HCT116 (cell line): Measurements from ENCODE around the gene SPG7. TPM values are rescaled to one million over a fixed set of nuclear protein-coding genes. Genes with fewer than 3 reads are reported as not detected.

Experiments
- ATAC-seq: fragments of 200-7000 bp; cut with Tn5 transposase; 2 replicates; pipeline ENCODE4 v1.9.1; 2020; ENCODE audit warnings: mild to moderate bottlenecking, moderate library complexity
- BruUV-seq: library from RNA; stranded (reverse); fragments of 400-500 nt; replicated peaks from 2 replicates; lab custom pipeline; 2021; lab: Mats Ljungman, UMichigan
- CTCF ChIA-PET: fragments of 300-600 bp; sonication (Branson Sonifier 250); formaldehyde crosslinking; loops from one replicate; lab custom pipeline; 2021; ENCODE audit warnings: antibody characterized with exemption; lab: Charles Lee
- POLR2A ChIA-PET: fragments of 300-600, 350-600 bp; sonication (Branson Sonifier 250); formaldehyde crosslinking; loops from one replicate; lab custom pipeline; 2021; ENCODE audit warnings: antibody characterized with exemption; lab: Charles Lee
- RAD21 ChIA-PET, 2 experiments: fragments of 300-600 bp; sonication (Branson Sonifier 250); formaldehyde crosslinking; loops; one replicate each; lab custom pipeline; 2023; ENCODE audit warnings: low total read pairs in 2 of 2; ENCODE audit not compliant: uncharacterized antibody in 2 of 2, unreplicated experiment in 2 of 2, low non-redundant PET in 1 of 2; lab: Charles Lee
- DNase-seq: peaks from one replicate; pipeline ENCODE4 v3.0.0-alpha.2; 2010; ENCODE audit warnings: low read depth, low spot score
- H2AFZ ChIP-seq: fragments of 200-600 bp; shearing (Covaris generic), sonication (generic); 2 replicates; pipeline ENCODE4 v1.6.1; 2017; ENCODE audit warnings: low read depth, mixed run types, mixed read lengths, antibody characterized with exemption, low read length; ENCODE audit not compliant: poor library complexity, severe bottlenecking
- H3K27ac ChIP-seq: 2 replicates; pipeline ENCODE4 v1.5.1; 2012; ENCODE audit warnings: low read depth, low read length
- H3K27me3 ChIP-seq: fragments of 200-600 bp; sonication (generic); 2 replicates; pipeline ENCODE4 v1.6.1; 2016; ENCODE audit warnings: mixed run types, low read length, mixed read lengths; ENCODE audit not compliant: insufficient read depth
- H3K36me3 ChIP-seq, 2 experiments: fragments of 200-500 bp in 1 of 2; fragments of 200-600 bp in 1 of 2; sonication (Bioruptor generic) in 1 of 2; sonication (generic) in 1 of 2; 2 replicates each; pipeline versions ENCODE4 v1.5.1 to v1.6.1; 2014 to 2016; ENCODE audit warnings: low read length in 2 of 2, inconsistent platforms in 1 of 2, mixed read lengths in 1 of 2, mixed run types in 1 of 2; ENCODE audit not compliant: insufficient read depth in 2 of 2, control insufficient read depth in 1 of 2
- H3K4me1 ChIP-seq, 2 experiments: fragments of 200-600 bp in 1 of 2; sonication (generic) in 1 of 2; 2 replicates each; pipeline versions ENCODE4 v1.5.1 to v1.6.1; 2012 to 2017; ENCODE audit warnings: low read length in 2 of 2, inconsistent platforms in 1 of 2, mild to moderate bottlenecking in 1 of 2, mixed read lengths in 1 of 2, mixed run types in 1 of 2, moderate library complexity in 1 of 2; ENCODE audit not compliant: insufficient read depth in 2 of 2, control insufficient read depth in 1 of 2
- H3K4me2 ChIP-seq: fragments of 200-600 bp; sonication (generic); 2 replicates; pipeline ENCODE4 v1.6.1; 2017; ENCODE audit warnings: mixed run types, low read length, mixed read lengths
- H3K4me3 ChIP-seq, 2 experiments: fragments of 200-600 bp in 1 of 2; sonication (generic) in 1 of 2; replicated peaks in 1 of 2; 2 replicates each; pipeline ENCODE4 v1.5.1; 2011 to 2016; ENCODE audit warnings: low read length in 2 of 2, control low read depth in 1 of 2, low read depth in 1 of 2, mild to moderate bottlenecking in 1 of 2, mixed read lengths in 1 of 2, mixed run types in 1 of 2
- H3K79me2 ChIP-seq: fragments of 200-600 bp; sonication (generic); 2 replicates; pipeline ENCODE4 v1.6.1; 2017; ENCODE audit warnings: mild to moderate bottlenecking, mixed run types, low read length, moderate library complexity, mixed read lengths; ENCODE audit not compliant: insufficient read depth
- H3K9ac ChIP-seq: fragments of 200-600 bp; sonication (generic); 2 replicates; pipeline ENCODE4 v1.6.1; 2016; ENCODE audit warnings: low read length, mixed read lengths
- H3K9me2 ChIP-seq: fragments of 200-600 bp; sonication (generic), shearing (Covaris generic); 2 replicates; pipeline ENCODE4 v1.6.1; 2017; ENCODE audit warnings: mixed run types, mild to moderate bottlenecking, moderate library complexity; ENCODE audit not compliant: insufficient read depth
- H3K9me3 ChIP-seq, 2 experiments: fragments of 200-500 bp in 1 of 2; fragments of 200-600 bp in 1 of 2; sonication (Bioruptor generic) in 1 of 2; sonication (generic) in 1 of 2; 2 replicates each; pipeline ENCODE4 v1.6.1; 2014 to 2017; ENCODE audit warnings: low read length in 2 of 2, mixed read lengths in 2 of 2, inconsistent platforms in 1 of 2, low read depth in 1 of 2, mild to moderate bottlenecking in 1 of 2, mixed run types in 1 of 2, moderate library complexity in 1 of 2; ENCODE audit not compliant: control insufficient read depth in 1 of 2, insufficient read depth in 1 of 2
- H4K20me1 ChIP-seq: fragments of 200-600 bp; sonication (generic), shearing (Covaris generic); 2 replicates; pipeline ENCODE4 v1.6.1; 2017; ENCODE audit warnings: mixed run types, mild to moderate bottlenecking, moderate library complexity; ENCODE audit not compliant: insufficient read depth
- CEBPB ChIP-seq: IDR thresholded peaks from 2 replicates; pipeline ENCODE4 v1.6.1; 2012; ENCODE audit warnings: low read depth
- CTCF ChIP-seq, 3 experiments: fragments of 200-600 bp in 1 of 3; sonication (generic) in 1 of 3; IDR thresholded peaks in 2 of 3; conservative IDR thresholded peaks in 1 of 3; 2 replicates each; pipeline ENCODE4 v1.5.1; 2012 to 2017; ENCODE audit warnings: low read depth in 2 of 3, low read length in 2 of 3, antibody characterized with exemption in 1 of 3, borderline replicate concordance in 1 of 3, control low read depth in 1 of 3, mild to moderate bottlenecking in 1 of 3, mixed read lengths in 1 of 3, mixed run types in 1 of 3, moderate library complexity in 1 of 3; ENCODE audit not compliant: insufficient read depth in 1 of 3
- POLR2A ChIP-seq: IDR thresholded peaks from 2 replicates; pipeline ENCODE4 v1.7.0; 2011; ENCODE audit warnings: borderline replicate concordance; ENCODE audit not compliant: insufficient read depth, insufficient read length; ENCODE audit errors: extremely low read depth
- SIN3A ChIP-seq: IDR thresholded peaks from 2 replicates; pipeline ENCODE4 v1.6.1; 2012; ENCODE audit warnings: low read depth
- intact Hi-C: fragments of 100-400 bp; cut with micrococcal nuclease; formaldehyde crosslinking; loops from 2 replicates; pipeline ENCODE4 v1.10.0; 2022
- total RNA-seq: library from RNA; stranded (reverse); gene quantifications from one replicate; pipeline ENCODE4 v1.2.1, GENCODE V29; 2021; ENCODE audit not compliant: unreplicated experiment

SPG7 gene
- total RNA-seq, 1 experiment from 2014 or later: 116 TPM

- no peaks in the 10 kb centered on the region for H3K9me2 ChIP-seq
- intact Hi-C loops: no loop called here
- no TSS peak for BruUV-seq
- no peak overlapping the region for H3K9ac ChIP-seq
- no peak for DNase-seq
- H3K4me3 ChIP-seq: no peak overlapping the region
- no peaks in the 10 kb centered on the region for H3K9me3 ChIP-seq
- no peaks in the 10 kb centered on the region for H3K79me2 ChIP-seq
- H3K27me3 ChIP-seq: no peaks in the 10 kb centered on the region
- TF ChIP-seq SIN3A (no peak), CTCF (IDR thresholded peaks at IDR 0.05 in 2 of 3, conservative IDR thresholded peaks at IDR 0.05 in 1 of 3; ENCODE audit: borderline replicate concordance in 1 of 3, insufficient read depth in 1 of 3, low read depth in 2 of 3, low read length in 2 of 3) (no peak)
- ChIA-PET RAD21 (no interaction called here), POLR2A (no interaction called here), CTCF (no interaction called here)
- no peak overlapping the region for H3K27ac ChIP-seq
- H4K20me1 ChIP-seq: no peaks in the 10 kb centered on the region
- H2AFZ ChIP-seq: no peak overlapping the region
- H3K36me3 ChIP-seq: peaks cover 20 to 34% of the 10 kb centered on the region in 2 experiments; a peak in 3 of 4 replicates
- no peak for ATAC-seq
- peaks cover 11 to 16% of the 10 kb centered on the region in 2 experiments for H3K4me1 ChIP-seq
- H3K4me2 ChIP-seq: no peak overlapping the region
Measured at GRCh38 chr16:89553733-89554132, 45.5 kb downstream of the SPG7 start.

DNA sequence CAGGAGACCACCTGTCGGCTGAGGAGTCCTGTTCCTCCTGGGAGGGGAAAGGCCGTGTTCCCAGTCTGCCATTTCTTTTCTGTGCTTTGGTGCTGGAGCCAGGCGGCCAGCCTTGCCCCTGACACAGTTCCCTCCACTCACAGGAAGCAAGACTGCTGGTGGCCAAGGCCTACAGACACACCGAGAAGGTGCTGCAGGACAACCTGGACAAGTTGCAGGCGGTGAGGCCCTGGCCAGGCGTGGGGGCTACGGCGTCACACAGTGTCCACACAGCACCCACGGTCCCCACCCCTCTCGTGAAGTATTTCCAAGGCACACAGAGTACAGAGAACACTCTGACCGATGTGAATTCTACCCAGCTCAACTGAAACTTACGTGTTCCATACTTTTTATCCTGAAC lies 46.1 kb downstream of the SPG7 start:
- no peak overlapping the region for H3K9ac ChIP-seq
- no peaks in the 10 kb centered on the region for H4K20me1 ChIP-seq
- CTCF ChIA-PET: interaction anchor here (1.1 kb wide), 1 partner anchor 11 kb away, joined by 3 read pairs; no protein-coding TSS in a partner anchor
- H3K27ac ChIP-seq: no peak overlapping the region
- no peak overlapping the region for H2AFZ ChIP-seq
- no peaks in the 10 kb centered on the region for H3K79me2 ChIP-seq
- no peak overlapping the region for H3K4me2 ChIP-seq
- no TSS peak for BruUV-seq
- H3K4me3 ChIP-seq: no peak overlapping the region
- TF ChIP-seq CEBPB (no peak), POLR2A (no peak)
- intact Hi-C loops: no loop called here
- no peaks in the 10 kb centered on the region for H3K27me3 ChIP-seq
- POLR2A ChIA-PET: no interaction called here
- peaks cover 18 to 29% of the 10 kb centered on the region in 2 experiments; a peak in 3 of 4 replicates for H3K36me3 ChIP-seq
- DNase-seq: no peak
- ATAC-seq: no peak
- H3K4me1 ChIP-seq: peaks cover 14 to 22% of the 10 kb centered on the region in 2 experiments
- no peaks in the 10 kb centered on the region for H3K9me2 ChIP-seq
- no peaks in the 10 kb centered on the region for H3K9me3 ChIP-seq
- RAD21 ChIA-PET: no interaction called here
